Natural killer cell (primary cell): ENCODE data around the gene GGNBP2. TPM values are rescaled to one million over a fixed set of nuclear protein-coding genes. Genes with fewer than 3 reads are reported as not detected.

Source experiments
- ATAC-seq, 3 donors: fragments of 150-1000 bp in 2 of 3; fragments of 200-7000 bp in 1 of 3; cut with Tn5 transposase; 1 replicate in 1 of 3; 2 replicates in 2 of 3; pipeline ENCODE4 v1.10.0; 2021; ENCODE audit warnings: mild to moderate bottlenecking in 2 of 3, moderate library complexity in 2 of 3
- DNase-seq, 2 donors: peaks; one replicate each; pipeline versions ENCODE4 v3.0.0 to v3.0.0-alpha.2; 2013 to 2021; ENCODE audit warnings: mixed read lengths in 1 of 2
- H3K27ac ChIP-seq: one replicate; pipeline ENCODE4 v1.5.1; 2013; ENCODE audit warnings: mild to moderate bottlenecking, low read length
- H3K27me3 ChIP-seq: one replicate; pipeline ENCODE4 v1.6.1; 2013; ENCODE audit warnings: low read length; ENCODE audit not compliant: control insufficient read depth, insufficient read depth
- H3K36me3 ChIP-seq: one replicate; pipeline ENCODE4 v1.6.1; 2013; ENCODE audit warnings: low read length; ENCODE audit not compliant: control insufficient read depth, insufficient read depth
- H3K4me1 ChIP-seq: one replicate; pipeline ENCODE4 v1.6.1; 2013; ENCODE audit warnings: low read length; ENCODE audit not compliant: control insufficient read depth, insufficient read depth
- H3K4me3 ChIP-seq: one replicate; pipeline ENCODE4 v1.5.1; 2013; ENCODE audit warnings: low read length
- H3K9me3 ChIP-seq: one replicate; pipeline ENCODE4 v1.6.1; 2013; ENCODE audit warnings: low read length; ENCODE audit not compliant: control insufficient read depth, insufficient read depth
- H3K27ac Mint-ChIP-seq, 2 donors: one replicate each; pipeline ENCODE4 v1.8.0; 2022; ENCODE audit warnings: mild to moderate bottlenecking in 2 of 2, mixed read lengths in 2 of 2, moderate library complexity in 1 of 2
- H3K27me3 Mint-ChIP-seq, 2 donors: one replicate each; pipeline ENCODE4 v1.8.0; 2022; ENCODE audit warnings: low read depth in 2 of 2, mixed read lengths in 2 of 2
- H3K36me3 Mint-ChIP-seq: one replicate; pipeline ENCODE4 v1.8.0; 2022; ENCODE audit warnings: mixed read lengths
- H3K4me1 Mint-ChIP-seq, 2 donors: one replicate each; pipeline ENCODE4 v1.8.0; 2022; ENCODE audit warnings: mixed read lengths in 2 of 2
- H3K4me3 Mint-ChIP-seq: one replicate; pipeline ENCODE4 v1.8.0; 2022; ENCODE audit warnings: mild to moderate bottlenecking, moderate library complexity, mixed read lengths
- H3K9me3 Mint-ChIP-seq, 2 donors: one replicate each; pipeline ENCODE4 v1.8.0; 2022; ENCODE audit warnings: mixed read lengths in 2 of 2
- CTCF ChIP-seq: fragments of 200-600 bp; IDR thresholded peaks from one replicate; pipeline ENCODE4 v1.8.0; 2022; ENCODE audit warnings: antibody characterized with exemption
- WGBS: methylation state at CpG from one replicate; pipeline ENCODE4 v1.1.7; 2013; ENCODE audit warnings: missing lambda C conversion rate; ENCODE audit not compliant: insufficient coverage; 5-methylcytosine and 5-hydroxymethylcytosine counted together
- intact Hi-C: fragments of 100-400 bp; cut with micrococcal nuclease; formaldehyde crosslinking; loops from one replicate; pipeline ENCODE4 v1.14.2; 2022
- total RNA-seq, 4 donors: library from RNA; stranded (reverse); fragments of 120-200 nt in 1 of 4; gene quantifications; one replicate each; pipeline versions ENCODE4 v1.2.3 to v1.2.4, GENCODE V29; 2013 to 2022

GGNBP2 gene
- total RNA-seq, 3 donors from 2014 or later (not counting 1 experiment from before 2014, with no cell fraction given) = 183 to 233 (median 197) TPM

- TF ChIP-seq CTCF = no peak
- WGBS = over 99% methylated on average over 9 of the region's 9 CpGs
- Mint-ChIP-seq H3K36me3 (no peaks in the 10 kb centered on the region), H3K9me3 (no peaks in the 10 kb centered on the region), H3K4me3 (no peak overlapping the region), H3K27me3 (no peaks in the 10 kb centered on the region), H3K27ac (no peak overlapping the region), H3K4me1 (no peaks in the 10 kb centered on the region)
- intact Hi-C loops = no loop called here
- no peak for ATAC-seq
- Histone ChIP-seq H3K27me3 (no peaks in the 10 kb centered on the region), H3K9me3 (no peaks in the 10 kb centered on the region), H3K4me1 (no peaks in the 10 kb centered on the region), H3K4me3 (no peak overlapping the region), H3K27ac (no peak overlapping the region), H3K36me3 (peaks cover 8% of the 10 kb centered on the region)
- DNase-seq = no peak
These were observed 35.3 kb upstream of the GGNBP2 start for GRCh38 chr17:36509272-36509985.

GRCh38 chr17:36510636-36511035 lies 34.1 kb upstream of the GGNBP2 start:
- H3K4me1 ChIP-seq = no peaks in the 10 kb centered on the region
- Mint-ChIP-seq H3K27ac (no peak overlapping the region), H3K27me3 (no peaks in the 10 kb centered on the region), H3K9me3 (no peaks in the 10 kb centered on the region), H3K4me3 (no peak overlapping the region), H3K36me3 (no peaks in the 10 kb centered on the region), H3K4me1 (no peaks in the 10 kb centered on the region)
- intact Hi-C loops = no loop called here
- no peaks in the 10 kb centered on the region for H3K27me3 ChIP-seq
- ATAC-seq (no peak), DNase-seq (no peak)
- no peak overlapping the region for H3K4me3 ChIP-seq
- H3K36me3 ChIP-seq = peaks cover 4% of the 10 kb centered on the region
- no peak overlapping the region for H3K27ac ChIP-seq
- H3K9me3 ChIP-seq = no peaks in the 10 kb centered on the region
- TF ChIP-seq CTCF = no peak
- 92% methylated on average over 14 of the region's 14 CpGs for WGBS

- Histone ChIP-seq H3K27ac (no peak overlapping the region), H3K9me3 (no peaks in the 10 kb centered on the region), H3K4me1 (no peaks in the 10 kb centered on the region), H3K27me3 (no peaks in the 10 kb centered on the region), H3K36me3 (peaks cover 5% of the 10 kb centered on the region), H3K4me3 (no peak overlapping the region)
- H3K36me3 Mint-ChIP-seq = no peaks in the 10 kb centered on the region
- no peak for DNase-seq
- no peaks in the 10 kb centered on the region for H3K4me1 Mint-ChIP-seq
- no peak overlapping the region for H3K4me3 Mint-ChIP-seq
- H3K27me3 Mint-ChIP-seq = no peaks in the 10 kb centered on the region
- intact Hi-C loops = no loop called here
- no peak for TF ChIP-seq CTCF
- WGBS = 97% methylated on average over 6 of the region's 6 CpGs
- H3K27ac Mint-ChIP-seq = no peak overlapping the region
- ATAC-seq = no peak
- no peaks in the 10 kb centered on the region for H3K9me3 Mint-ChIP-seq
These were observed 33.5 kb upstream of the GGNBP2 start for GRCh38 chr17:36511216-36511615.

GRCh38 chr17:36512641-36513040 lies 32.1 kb upstream of the GGNBP2 start:
- 100% methylated on average over 4 of the region's 5 CpGs for WGBS
- TF ChIP-seq CTCF = no peak
- Histone ChIP-seq H3K27me3 (no peaks in the 10 kb centered on the region), H3K27ac (no peak overlapping the region), H3K36me3 (peaks cover 3% of the 10 kb centered on the region), H3K4me3 (no peak overlapping the region), H3K4me1 (no peaks in the 10 kb centered on the region), H3K9me3 (no peaks in the 10 kb centered on the region)
- no peaks in the 10 kb centered on the region for H3K36me3 Mint-ChIP-seq
- no peak for ATAC-seq
- no peaks in the 10 kb centered on the region for H3K27me3 Mint-ChIP-seq
- no peak overlapping the region for H3K27ac Mint-ChIP-seq
- intact Hi-C loops = no loop called here
- H3K4me1 Mint-ChIP-seq = no peaks in the 10 kb centered on the region
- H3K9me3 Mint-ChIP-seq = no peaks in the 10 kb centered on the region
- no peak for DNase-seq
- H3K4me3 Mint-ChIP-seq = no peak overlapping the region
